Measurements from ENCODE around the gene TTC28. TPM values are rescaled to one million over a fixed set of nuclear protein-coding genes. Genes with fewer than 3 reads are reported as not detected.

TTC28 gene
- polyA plus RNA-seq, 1 donor from 2014 or later: 14.8 TPM

DNA sequence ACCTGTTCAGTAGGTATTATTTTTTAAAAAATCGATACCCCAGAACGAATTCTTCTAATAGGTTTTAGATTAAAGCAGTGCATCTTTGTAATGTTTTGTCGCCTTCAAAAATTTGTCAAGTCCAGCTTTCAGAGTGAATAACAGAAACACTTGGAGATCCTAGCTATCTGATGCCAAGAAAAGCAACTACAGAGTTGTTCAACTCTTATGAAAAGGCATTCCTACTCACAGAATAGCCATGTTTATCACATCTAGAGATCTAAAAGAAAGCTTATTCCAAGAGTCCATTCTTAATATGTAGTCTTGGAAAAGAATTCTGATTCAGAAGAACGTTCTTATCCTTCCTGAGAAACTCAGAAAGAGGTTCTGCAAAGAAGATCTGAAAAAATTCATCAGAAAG, 268.5 kb downstream of the TTC28 start:
- H3K27me3 ChIP-seq (ENCODE audit: insufficient read depth, low read depth, low read length): no peaks in the 10 kb centered on the region
- H3K36me3 ChIP-seq (ENCODE audit: insufficient read depth, low read length): no peaks in the 10 kb centered on the region
- no peak overlapping the region for H3K4me3 ChIP-seq (ENCODE audit: low read length)
- TF ChIP-seq, protein P1, sequence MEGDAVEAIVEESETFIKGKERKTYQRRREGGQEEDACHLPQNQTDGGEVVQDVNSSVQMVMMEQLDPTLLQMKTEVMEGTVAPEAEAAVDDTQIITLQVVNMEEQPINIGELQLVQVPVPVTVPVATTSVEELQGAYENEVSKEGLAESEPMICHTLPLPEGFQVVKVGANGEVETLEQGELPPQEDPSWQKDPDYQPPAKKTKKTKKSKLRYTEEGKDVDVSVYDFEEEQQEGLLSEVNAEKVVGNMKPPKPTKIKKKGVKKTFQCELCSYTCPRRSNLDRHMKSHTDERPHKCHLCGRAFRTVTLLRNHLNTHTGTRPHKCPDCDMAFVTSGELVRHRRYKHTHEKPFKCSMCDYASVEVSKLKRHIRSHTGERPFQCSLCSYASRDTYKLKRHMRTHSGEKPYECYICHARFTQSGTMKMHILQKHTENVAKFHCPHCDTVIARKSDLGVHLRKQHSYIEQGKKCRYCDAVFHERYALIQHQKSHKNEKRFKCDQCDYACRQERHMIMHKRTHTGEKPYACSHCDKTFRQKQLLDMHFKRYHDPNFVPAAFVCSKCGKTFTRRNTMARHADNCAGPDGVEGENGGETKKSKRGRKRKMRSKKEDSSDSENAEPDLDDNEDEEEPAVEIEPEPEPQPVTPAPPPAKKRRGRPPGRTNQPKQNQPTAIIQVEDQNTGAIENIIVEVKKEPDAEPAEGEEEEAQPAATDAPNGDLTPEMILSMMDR (IDR thresholded peaks at IDR 0.05; ENCODE audit: poor library complexity, severe bottlenecking): no peak
- TF ChIP-seq, protein P2, sequence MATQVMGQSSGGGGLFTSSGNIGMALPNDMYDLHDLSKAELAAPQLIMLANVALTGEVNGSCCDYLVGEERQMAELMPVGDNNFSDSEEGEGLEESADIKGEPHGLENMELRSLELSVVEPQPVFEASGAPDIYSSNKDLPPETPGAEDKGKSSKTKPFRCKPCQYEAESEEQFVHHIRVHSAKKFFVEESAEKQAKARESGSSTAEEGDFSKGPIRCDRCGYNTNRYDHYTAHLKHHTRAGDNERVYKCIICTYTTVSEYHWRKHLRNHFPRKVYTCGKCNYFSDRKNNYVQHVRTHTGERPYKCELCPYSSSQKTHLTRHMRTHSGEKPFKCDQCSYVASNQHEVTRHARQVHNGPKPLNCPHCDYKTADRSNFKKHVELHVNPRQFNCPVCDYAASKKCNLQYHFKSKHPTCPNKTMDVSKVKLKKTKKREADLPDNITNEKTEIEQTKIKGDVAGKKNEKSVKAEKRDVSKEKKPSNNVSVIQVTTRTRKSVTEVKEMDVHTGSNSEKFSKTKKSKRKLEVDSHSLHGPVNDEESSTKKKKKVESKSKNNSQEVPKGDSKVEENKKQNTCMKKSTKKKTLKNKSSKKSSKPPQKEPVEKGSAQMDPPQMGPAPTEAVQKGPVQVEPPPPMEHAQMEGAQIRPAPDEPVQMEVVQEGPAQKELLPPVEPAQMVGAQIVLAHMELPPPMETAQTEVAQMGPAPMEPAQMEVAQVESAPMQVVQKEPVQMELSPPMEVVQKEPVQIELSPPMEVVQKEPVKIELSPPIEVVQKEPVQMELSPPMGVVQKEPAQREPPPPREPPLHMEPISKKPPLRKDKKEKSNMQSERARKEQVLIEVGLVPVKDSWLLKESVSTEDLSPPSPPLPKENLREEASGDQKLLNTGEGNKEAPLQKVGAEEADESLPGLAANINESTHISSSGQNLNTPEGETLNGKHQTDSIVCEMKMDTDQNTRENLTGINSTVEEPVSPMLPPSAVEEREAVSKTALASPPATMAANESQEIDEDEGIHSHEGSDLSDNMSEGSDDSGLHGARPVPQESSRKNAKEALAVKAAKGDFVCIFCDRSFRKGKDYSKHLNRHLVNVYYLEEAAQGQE (IDR thresholded peaks at IDR 0.05; ENCODE audit: borderline replicate concordance): no peak
- TF ChIP-seq RAD21 (conservative IDR thresholded peaks at IDR 0.05): no peak
- no peak for TF ChIP-seq EZH2 (IDR thresholded peaks at IDR 0.05; ENCODE audit: borderline replicate concordance, insufficient read depth, low read length, poor library complexity, severe bottlenecking)
- TF ChIP-seq MXI1 (conservative IDR thresholded peaks at IDR 0.05; ENCODE audit: poor library complexity, severe bottlenecking): no peak
- no peak for TF ChIP-seq TAF1 (IDR thresholded peaks at IDR 0.05; ENCODE audit: low read depth)
- no peak for TF ChIP-seq EP300 (conservative IDR thresholded peaks at IDR 0.05; ENCODE audit: poor library complexity, severe bottlenecking)
- no peaks in the 10 kb centered on the region for H3F3A ChIP-seq (ENCODE audit: insufficient read depth, low read length, poor library complexity, severe bottlenecking)
- H3K79me2 ChIP-seq (replicated peaks; ENCODE audit: insufficient read depth, low read length): peaks cover 29% of the 10 kb centered on the region
- no peaks in the 10 kb centered on the region for H3K9me2 ChIP-seq (ENCODE audit: insufficient read depth, low read length)
- no peak overlapping the region for H3K4me2 ChIP-seq (ENCODE audit: low read length)
- H2AFZ ChIP-seq (ENCODE audit: low read depth, low read length): no peak overlapping the region
- H3K9ac ChIP-seq (ENCODE audit: low read length): no peak overlapping the region
- no peaks in the 10 kb centered on the region for H3K9me3 ChIP-seq (ENCODE audit: low read length)
- no peak overlapping the region for H3K27ac ChIP-seq (ENCODE audit: low read length)
- no peaks in the 10 kb centered on the region for H4K20me1 ChIP-seq (ENCODE audit: insufficient read depth)

DNA sequence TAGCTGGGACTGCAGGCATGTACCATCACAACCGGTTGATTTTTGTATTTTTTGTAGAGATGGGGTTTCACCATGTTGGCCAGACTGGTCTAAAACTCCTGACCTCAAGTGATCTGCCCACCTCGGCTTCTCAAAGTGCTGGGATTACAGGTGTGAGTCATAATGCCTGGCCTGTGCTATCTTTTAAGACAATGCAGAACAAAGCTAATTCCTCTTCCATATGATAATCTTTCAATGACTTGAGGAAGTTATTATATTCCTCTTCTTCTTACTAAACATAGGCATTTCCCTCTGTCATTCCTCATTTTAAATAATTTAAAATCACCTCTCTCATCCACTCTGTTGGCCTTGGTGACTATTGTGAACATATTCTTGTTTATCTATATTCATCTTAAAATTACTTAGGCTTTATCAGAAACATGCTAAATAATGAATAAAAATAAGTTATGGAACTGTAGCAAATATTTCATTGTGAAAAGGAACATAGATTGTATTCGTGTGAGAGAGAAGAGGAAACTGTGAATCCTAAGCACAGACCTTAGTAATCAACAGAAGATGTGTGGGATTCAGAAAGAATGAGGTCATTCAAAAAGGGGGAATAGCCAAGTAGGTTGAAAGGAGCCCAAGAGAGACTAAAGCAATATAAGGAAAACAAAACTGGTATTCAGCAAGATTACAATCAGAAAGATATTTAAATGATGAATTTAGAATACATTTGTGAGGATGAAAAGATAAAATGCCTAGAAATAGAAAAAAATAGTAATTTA, 269.4 kb downstream of the TTC28 start:
- Histone ChIP-seq H4K20me1 (ENCODE audit: insufficient read depth) (no peaks in the 10 kb centered on the region), H3K27ac (ENCODE audit: low read length) (no peak overlapping the region), H3K9me3 (ENCODE audit: low read length) (no peaks in the 10 kb centered on the region), H3K9me2 (ENCODE audit: insufficient read depth, low read length) (no peaks in the 10 kb centered on the region), H3F3A (ENCODE audit: insufficient read depth, low read length, poor library complexity, severe bottlenecking) (no peaks in the 10 kb centered on the region), H3K36me3 (ENCODE audit: insufficient read depth, low read length) (no peaks in the 10 kb centered on the region), H2AFZ (ENCODE audit: low read depth, low read length) (no peak overlapping the region), H3K79me2 (replicated peaks; ENCODE audit: insufficient read depth, low read length) (peaks cover 29% of the 10 kb centered on the region), H3K4me3 (ENCODE audit: low read length) (no peak overlapping the region), H3K27me3 (ENCODE audit: insufficient read depth, low read depth, low read length) (no peaks in the 10 kb centered on the region), H3K4me2 (ENCODE audit: low read length) (no peak overlapping the region), H3K9ac (ENCODE audit: low read length) (no peak overlapping the region)
- TF ChIP-seq EP300 (conservative IDR thresholded peaks at IDR 0.05; ENCODE audit: poor library complexity, severe bottlenecking): no peak
- TF ChIP-seq, protein P1 (IDR thresholded peaks at IDR 0.05; ENCODE audit: poor library complexity, severe bottlenecking): no peak
- TF ChIP-seq EZH2 (IDR thresholded peaks at IDR 0.05; ENCODE audit: borderline replicate concordance, insufficient read depth, low read length, poor library complexity, severe bottlenecking): no peak
- TF ChIP-seq POLR2AphosphoS5 (IDR thresholded peaks at IDR 0.05): no peak
- TF ChIP-seq SMC3 (conservative IDR thresholded peaks at IDR 0.05; ENCODE audit: poor library complexity): no peak
- TF ChIP-seq TAF1 (IDR thresholded peaks at IDR 0.05; ENCODE audit: low read depth): no peak
- no peak for TF ChIP-seq MXI1 (conservative IDR thresholded peaks at IDR 0.05; ENCODE audit: poor library complexity, severe bottlenecking)
- no peak for TF ChIP-seq RAD21 (conservative IDR thresholded peaks at IDR 0.05)
- TF ChIP-seq, protein P2 (IDR thresholded peaks at IDR 0.05; ENCODE audit: borderline replicate concordance): no peak

Measured in neural cell (in vitro differentiated cells).